GM18517 (cell line): Measurements from ENCODE around the gene NEURL2.
"Not testable (repeated sequence)": the region's sequence is repeated elsewhere in the genome, so short reads cannot be mapped to it uniquely, and the experiment has no call there.

Source experiments
- ATAC-seq: cut with Tn5 transposase; IDR thresholded peaks from one replicate; pipeline ENCODE4 v1.9.1; 2021; ENCODE audit warnings: mild to moderate bottlenecking, moderate library complexity; ENCODE audit not compliant: unreplicated experiment

Gene NEURL2

DNA sequence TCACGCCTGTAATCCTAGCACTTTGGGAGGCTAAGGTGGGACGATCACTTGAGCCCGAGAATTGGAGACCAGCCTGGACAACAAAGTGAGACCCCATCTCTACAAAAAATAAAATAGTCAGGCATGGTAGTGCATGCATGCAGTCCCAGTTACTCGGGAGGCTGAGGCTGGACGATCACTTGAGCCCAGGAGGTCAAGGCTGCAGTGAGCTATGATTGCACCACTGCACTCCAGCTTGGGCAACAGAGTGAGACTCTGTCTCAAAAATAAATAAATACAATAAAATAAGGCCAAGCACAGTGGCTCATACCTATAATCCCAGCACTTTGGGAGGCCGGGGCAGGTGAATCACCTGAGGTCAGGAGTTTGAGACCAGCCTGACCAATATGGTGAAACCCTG is 10.3 kb upstream of the NEURL2 start:
- not testable (repeated sequence) for ATAC-seq

DNA sequence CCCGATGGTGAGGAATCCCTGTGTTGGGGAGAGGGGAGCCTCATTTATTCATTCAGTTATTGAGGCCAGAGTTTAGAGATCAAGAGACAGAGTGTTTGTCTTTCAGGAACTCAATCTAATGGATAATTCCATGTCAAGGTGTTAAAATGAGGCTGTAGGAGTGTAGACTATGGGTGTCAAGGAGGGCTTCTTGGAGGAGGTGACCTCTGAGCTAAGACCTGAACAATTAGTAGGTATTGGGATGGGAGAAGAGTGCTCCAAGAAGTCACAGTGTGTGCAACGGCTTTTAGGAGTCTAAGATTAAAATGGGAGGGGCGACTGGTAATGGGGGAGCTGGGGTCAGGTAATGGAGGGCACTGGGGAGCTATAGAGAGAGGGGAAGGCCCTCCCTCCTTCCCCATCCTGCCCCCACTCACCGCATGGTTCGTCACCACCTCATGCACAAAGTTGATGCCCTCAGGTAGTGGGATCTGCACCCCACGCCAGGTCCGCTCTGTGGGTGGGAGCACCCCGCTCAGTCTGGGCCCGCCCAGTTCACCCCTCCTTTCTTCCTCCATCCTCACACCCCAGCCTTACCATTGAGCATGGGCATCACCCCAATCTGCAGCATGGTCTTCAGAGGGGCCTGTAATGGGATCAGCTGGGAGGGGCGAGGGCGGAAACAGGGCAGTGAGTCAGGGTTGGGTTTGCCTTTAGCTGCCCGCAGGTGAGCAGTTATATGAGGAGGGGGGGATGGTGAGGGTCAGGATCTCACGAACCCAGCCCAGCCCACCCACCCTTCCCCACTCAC is 8.2 kb upstream of the NEURL2 start:
- ATAC-seq: no peak

DNA sequence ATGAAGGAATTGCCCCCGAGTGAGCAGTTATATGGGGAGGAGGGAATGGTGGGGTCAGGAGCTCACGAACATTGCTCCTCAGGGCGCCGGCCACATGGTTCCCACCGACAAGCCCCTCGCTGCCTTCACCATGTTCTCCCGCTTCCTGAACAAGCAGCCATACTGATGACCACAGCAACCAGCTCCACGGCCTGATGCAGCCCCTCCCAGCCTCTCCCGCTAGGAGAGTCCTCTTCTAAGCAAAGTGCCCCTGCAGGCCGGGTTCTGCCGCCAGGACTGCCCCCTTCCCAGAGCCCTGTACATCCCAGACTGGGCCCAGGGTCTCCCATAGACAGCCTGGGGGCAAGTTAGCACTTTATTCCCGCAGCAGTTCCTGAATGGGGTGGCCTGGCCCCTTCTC is 7.3 kb upstream of the NEURL2 start:
- ATAC-seq: no peak

DNA sequence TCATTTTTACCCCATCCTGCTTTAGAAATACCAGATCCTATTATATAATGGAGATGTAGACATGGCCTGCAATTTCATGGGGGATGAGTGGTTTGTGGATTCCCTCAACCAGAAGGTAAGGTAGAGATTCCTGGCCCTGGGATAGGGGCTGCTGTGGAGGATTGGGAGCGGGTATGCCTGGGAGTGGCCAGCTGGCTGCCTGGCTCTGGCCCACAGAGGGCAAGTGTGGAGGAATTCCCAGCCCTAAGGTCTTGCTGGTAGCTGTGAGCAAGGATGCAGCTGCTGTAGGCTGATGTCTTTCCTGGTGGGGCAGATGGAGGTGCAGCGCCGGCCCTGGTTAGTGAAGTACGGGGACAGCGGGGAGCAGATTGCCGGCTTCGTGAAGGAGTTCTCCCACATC is 6.7 kb upstream of the NEURL2 start:
- ATAC-seq: no peak

DNA sequence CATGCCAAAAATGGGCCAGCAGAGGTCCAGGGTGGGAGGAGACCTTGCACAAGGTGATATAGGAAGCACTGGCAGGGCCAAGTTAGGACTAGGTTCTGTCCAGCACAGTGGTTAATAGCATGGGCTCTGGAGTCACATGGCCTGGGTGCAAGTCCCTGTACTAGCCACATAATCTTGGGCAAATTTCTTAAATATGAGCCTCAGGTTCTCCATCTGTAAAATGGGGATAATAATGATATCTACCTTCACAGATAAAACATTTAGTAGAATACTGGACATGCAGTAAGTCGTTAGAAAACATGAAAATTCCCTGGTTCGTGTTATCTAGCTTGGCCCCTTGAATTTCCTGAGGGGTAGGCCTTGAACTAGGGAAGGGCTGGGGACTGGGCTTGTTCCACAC is 6.3 kb upstream of the NEURL2 start:
- ATAC-seq: no peak

DNA sequence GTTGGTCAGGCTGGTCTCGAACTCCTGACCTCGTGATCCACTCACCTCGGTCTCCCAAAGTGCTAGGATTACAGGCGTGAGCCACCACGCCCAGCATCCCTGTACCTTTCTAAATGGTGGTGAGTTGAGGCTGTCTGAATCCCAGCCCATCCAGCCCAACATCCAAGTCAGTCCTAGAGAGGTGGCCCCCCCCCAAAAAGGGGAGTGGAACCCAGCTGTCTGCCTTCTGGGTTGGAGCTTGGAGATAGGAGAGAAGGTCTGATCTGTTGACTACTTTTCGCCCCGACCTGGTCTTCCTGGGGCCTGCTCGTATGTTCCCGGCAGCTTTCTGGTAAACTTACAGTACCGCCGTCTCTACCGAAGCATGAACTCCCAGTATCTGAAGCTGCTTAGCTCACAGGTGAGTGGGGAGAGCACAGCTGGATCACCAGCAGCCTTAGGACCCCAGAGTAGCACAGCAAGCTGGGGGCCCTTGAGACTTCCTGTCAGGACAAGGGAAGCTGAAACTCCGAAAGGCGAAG is 5.7 kb upstream of the NEURL2 start:
- ATAC-seq: no peak

DNA sequence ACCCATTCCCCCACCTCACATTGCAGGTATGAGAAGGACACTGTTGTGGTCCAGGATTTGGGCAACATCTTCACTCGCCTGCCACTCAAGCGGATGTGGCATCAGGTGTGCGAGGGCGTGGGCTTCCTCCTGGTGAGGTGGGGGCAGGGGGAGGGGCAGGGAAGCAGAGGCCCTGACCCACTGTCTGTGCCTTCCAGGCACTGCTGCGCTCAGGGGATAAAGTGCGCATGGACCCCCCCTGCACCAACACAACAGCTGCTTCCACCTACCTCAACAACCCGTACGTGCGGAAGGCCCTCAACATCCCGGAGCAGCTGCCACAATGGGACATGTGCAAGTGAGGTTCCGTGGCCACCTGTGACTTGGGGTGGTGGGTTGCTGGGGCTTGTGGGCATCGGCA is 3.8 kb upstream of the NEURL2 start:
- ATAC-seq: no peak

DNA sequence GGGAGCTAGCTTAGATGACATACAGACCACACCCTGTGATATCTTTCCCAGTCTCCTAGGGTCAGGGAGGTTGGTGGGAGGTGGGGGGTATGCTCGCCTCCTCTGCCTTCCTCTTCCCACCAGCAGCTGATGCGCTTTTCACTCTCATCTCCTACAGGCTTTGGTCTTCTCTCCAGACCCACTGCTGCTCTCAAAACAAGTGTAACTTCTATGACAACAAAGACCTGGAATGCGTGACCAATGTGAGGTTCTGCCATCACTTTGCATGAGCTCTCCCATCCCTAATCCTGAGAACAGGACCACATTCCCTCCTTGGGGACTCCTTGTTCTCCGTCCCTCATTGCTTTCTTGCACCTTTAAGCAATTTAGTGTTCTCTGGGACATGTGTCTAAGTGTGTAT is 2.8 kb upstream of the NEURL2 start:
- no peak for ATAC-seq

DNA sequence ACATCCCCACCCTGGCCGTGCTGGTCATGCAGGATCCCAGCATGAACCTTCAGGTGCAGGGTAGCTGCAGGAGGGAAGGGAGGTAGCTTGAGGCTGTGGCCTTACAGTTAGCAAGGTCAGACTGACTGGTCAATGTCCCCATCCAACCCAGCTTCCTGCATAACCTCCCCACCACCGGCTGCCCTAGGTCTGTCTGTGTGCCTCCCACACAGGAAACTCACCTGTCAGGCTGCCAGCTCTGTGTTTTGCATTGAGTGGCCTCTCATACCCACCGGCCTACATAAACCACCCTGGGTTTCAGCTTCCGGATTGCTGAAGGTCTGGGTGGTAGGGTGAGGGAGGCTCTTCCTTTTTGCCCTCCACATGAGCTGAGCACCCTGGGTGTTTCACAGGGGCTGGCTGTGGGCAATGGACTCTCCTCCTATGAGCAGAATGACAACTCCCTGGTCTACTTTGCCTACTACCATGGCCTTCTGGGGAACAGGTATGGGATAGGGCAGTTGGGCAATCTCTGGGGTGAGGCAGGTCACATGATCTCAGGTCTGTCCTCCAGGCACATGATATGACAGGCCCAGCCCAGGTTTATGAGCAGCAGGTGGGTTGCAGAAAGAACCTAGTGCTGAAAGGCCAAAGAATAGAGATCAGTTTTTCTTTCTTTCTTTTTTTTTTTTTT is 2.0 kb upstream of the NEURL2 start:
- ATAC-seq: no peak

DNA sequence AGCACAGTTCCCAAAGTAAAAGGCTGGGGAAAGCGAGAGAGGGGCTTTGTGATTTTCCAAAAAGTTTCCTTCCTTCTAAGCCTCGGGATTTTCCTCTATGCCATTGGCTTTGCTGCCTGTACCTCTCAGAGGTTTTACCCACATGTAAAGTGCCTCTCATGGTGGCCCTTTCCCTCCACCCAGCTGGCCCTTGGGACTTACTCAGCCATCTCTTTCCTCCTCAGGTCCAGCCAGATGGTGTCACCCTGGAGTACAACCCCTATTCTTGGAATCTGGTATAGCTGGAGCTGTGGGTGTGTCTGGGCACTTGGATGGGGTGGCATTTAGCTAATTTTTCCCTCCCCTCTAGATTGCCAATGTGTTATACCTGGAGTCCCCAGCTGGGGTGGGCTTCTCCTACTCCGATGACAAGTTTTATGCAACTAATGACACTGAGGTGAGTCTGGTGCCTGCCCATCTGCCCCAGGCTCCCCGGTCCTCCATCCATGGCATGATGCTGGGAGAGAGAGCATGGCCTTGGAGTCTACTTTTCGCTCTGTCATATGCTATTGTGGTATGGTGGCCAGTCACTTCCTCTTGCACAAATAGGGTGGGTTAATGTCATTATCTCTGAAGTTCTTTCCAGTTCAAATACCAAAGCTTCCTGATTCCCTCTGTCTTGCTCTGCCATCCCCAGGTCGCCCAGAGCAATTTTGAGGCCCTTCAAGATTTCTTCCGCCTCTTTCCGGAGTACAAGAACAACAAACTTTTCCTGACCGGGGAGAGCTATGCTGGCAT is 1.2 kb upstream of the NEURL2 start:
- ATAC-seq: no peak

DNA sequence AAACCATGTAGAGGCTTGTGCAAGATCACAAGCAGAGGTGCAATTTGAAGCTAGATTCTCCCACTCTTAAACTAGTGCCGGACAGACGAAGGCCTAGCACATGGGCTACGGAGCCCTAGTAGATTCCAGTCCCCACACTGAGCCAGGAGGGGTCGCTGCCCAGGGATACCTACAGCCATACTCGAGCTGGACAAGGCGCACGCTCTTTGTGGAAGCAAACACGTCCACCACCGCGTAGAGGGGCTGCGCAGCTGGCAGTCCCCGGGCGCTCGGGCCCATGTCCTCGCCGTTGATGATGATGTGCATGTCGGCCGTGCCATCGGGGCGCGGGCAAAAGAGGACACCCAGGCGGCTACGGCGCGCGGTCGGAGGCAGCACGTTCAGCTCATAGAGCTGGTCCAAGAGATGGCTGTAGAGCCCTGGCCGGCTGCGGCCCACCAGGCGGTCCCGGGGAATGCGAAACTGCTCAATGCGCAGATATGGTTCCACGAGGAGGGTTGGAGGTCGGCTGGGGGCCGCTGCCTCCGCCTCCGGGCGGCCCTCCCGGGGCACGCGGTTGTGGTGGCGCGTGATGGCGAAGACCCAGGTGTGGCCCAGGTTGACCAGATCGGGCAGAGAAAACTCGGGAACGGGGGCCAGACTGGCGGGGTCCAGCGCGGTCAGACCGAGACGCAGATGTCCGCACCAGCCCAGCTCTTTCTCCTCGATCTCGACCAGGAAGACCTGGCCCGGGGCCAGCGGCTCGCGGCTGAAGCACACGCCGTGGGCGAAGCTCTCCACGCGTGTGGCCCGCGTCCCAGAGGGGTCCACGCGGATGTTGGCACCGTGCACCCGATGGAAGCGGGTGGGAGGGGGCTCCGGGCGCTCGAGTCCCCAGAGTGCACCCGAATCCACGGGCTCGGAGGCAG is 677 bp downstream of the NEURL2 start:
- ATAC-seq: no peak

DNA sequence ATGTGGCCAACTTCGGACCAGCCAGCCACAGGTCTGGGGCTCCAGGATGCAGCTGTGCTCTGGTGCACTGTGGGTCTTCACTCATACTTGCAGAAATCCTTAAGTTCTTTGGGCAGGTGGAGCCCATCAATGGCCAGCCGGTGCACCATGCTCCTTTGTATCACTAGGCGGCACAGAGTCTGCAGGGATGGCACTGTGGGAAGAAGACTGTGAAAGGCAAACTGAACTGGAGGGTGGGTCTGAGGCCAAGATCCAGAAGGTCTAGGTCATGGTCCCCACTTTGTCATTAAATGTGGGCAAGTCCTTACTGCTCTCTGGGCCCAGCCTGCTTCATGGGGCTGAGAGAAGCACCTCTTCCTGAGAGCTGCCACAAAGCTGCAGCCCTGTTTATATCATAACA is 2.3 kb downstream of the NEURL2 start:
- ATAC-seq: no peak

DNA sequence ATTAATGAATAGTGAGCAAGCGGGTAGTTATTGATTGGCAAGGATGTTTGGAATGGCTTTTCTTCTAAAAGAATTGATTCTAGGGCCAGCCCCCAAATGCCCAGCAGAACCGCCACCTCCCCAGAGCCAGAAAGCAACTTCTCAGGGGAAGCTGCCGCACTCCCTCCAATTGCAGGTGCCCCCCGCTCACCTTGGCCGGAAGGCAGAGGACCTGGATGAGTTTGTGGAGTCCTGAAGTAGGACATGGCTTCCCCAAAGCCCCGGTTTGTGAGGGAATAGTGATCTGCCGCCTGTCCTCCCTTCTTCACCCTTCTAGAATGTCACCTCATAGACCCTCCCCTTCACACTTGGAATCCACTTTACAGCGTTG is 3.7 kb downstream of the NEURL2 start, which contains the start of gene SPATA25:
TSS of gene SPATA25 (minus strand) at position 277 of the 370 bp plus-strand sequence. CDS start at position 245, 32 bp downstream.
- ATAC-seq: no peak

DNA sequence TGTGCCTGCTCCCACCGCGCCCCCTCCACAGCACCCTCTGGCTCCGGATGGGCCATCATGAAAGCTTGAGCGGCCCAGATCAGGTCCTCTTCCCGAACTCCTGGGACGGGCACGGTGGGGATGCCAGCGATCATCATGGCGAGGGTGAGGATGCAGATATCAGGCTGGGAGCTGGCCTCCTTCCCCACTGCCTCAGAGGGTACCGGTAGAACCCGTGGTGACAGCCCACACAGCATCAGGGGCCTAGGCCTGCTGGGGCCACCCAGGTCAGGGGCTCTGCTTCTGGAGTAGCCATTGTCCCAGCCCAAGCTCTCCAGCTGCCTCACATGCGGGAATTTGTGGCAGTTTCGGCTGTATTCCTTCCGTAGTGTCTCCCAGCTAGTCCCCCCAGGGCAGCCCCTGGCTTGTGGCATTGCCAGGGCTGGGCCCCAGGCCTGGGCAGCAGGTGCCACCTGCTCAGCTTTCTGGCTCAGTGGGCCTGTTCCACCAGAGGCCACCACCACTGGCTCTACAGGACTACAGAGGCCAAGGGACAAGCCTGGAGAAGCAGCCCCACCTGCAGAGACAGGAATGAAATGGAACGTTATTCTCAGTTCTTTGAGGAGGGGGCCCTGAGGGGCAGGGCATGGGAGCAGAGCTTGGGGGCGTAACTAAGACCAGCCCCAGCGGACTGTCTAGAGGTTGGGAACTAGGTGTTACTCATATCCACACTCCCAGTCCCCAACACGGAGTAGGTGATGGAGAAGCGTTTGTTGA is 4.2 kb downstream of the NEURL2 start:
- ATAC-seq: no peak

DNA sequence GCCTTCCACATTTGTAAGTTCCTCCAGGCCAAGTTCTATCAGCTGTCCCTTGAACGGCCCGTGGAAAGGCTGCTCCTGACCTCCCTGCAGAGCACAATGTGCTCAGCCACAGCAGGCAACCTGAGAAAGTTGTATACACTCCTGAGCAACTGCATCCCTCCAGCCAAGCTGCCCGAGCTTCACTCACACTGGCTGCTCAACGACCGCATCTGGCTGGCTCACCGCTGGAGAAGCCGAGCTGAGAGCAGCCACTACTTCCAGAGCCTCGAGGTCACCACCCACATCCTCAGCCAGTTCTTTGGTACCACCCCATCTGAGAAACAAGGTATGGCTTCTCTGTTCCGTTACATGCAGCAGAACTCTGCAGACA is 7.9 kb downstream of the NEURL2 start:
- no peak for ATAC-seq

DNA sequence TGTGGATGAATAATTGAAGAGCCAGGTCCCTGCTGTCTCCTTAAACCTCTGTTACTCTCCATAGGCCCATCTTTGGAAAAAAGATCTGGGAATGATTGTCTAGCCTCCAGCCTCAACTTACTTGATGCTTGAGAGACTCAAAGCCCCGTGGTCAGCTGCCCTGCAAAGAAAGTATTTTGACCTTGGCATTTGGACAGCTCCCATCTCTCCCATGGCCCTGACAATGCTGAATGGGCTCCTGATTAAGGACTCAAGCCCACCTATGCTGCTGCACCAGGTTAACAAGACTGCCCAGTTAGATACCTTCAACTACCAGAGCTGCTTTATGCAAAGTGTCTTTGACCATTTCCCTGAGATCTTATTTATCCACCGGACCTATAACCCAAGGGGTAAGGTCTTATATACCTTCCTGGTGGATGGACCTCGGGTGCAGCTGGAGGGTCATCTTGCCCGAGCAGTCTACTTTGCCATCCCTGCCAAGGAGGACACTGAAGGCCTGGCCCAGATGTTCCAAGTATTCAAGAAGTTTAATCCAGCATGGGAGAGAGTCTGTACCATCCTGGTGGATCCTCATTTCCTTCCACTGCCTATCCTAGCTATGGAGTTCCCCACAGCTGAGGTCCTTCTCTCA is 8.4 kb downstream of the NEURL2 start:
- no peak for ATAC-seq

DNA sequence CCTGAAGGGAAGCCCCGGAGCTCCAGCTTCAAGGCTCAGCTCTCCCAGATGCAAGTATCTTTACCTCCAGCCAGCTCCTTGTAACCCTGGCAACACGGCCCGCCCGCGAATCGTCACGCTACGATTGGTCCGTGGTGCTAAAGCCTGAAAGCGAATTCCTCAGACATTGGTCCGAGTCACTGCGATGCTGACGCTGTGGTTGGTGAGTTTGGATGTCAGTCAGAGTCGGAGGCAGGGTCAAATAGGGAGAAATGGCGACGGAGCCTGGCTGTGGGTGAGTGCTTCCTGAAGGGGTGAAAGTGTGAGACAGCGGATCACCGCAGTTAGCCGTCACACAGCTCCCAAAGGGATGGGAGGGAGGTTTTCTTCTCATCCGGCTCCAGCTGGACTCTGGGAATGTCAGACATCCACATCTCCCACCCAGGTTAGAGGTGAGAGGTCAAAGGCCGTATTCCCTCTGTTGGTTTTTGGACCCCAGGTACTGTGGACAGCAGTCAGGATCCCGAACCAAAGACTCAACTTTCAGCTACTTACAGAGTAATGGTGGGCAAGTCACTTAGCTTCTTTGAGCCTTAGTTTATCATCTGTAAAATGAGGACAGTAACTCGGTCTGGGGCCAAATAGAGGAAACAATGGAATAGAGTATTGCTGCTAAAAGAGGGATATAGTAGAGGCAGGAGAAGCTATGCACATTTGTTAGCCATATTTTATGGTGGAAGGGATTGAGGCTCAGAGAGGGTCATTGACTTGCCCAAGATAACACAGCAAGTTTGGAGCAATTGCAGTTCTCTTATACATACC is 9.8 kb downstream of the NEURL2 start, which contains the start of gene ZSWIM1:
TSS of gene ZSWIM1 (plus strand) at position 240 of the 801 bp plus-strand sequence. CDS start 1,366 bp downstream, outside the sequence.
- peak; percentile 98 for ATAC-seq

DNA sequence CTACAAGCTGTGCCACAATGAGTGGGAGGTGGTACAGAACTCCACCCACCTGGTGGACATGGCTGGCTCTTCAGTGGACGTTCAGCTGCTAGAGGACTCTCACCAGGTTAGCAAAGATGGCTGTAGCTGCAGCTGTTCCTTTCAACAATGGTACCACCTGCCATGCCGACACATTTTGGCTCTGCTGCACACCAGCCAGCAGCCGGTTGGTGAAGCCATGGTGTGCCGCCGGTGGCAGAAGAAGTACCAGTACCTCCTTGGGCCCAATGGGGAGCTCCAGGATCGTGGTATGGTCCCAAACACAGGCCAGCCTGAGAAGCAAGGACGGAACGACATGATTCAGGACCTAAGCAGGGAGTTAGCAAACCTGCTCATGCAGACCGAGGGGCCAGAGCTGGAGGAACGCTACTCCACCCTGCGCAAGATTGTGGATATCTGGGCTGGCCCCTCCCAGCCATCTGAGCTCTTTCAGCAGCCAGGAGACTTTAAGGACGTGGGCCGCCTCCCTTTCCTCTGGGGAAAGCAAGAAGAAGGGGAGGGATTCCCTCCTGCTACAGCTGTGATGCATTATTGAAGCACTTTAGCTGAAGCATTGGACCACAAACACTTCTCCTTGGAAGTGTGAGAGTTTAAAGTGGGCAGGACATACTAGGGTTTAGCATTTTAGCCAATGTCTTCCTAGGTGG is 12.8 kb downstream of the NEURL2 start:
- no peak for ATAC-seq
